IPS-NIHi7 (cell line): ENCODE results near the gene MAMLD1.

Experiments
- DNase-seq: peaks from one replicate; pipeline ENCODE4 v3.0.0; 2012; ENCODE audit warnings: mixed read lengths; ENCODE audit errors: extremely low spot score

Gene MAMLD1

DNA sequence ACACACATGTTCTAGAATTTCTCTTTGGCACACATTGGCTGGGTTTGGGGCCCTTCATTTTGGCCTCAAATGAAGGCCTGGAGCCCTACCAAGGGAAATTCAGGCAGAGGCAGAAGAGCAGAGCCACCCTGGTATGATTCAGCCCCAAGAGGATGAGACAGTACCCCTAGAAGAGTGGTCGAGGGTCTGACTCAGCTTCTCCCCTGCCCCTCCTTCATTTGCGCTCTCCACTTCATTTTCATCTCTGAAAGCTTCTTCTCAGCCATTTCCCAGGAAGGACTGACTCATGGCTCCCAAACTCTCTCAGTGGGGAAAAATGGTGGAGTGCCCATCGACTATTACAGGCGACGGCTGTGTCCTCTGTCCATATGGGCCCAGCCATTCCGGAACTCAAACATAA lies 43.5 kb downstream of the MAMLD1 start:
- DNase-seq: no peak

- no peak for DNase-seq
These were observed 44.9 kb downstream of the MAMLD1 start for GRCh38 chrX:150408007-150408406.

DNA sequence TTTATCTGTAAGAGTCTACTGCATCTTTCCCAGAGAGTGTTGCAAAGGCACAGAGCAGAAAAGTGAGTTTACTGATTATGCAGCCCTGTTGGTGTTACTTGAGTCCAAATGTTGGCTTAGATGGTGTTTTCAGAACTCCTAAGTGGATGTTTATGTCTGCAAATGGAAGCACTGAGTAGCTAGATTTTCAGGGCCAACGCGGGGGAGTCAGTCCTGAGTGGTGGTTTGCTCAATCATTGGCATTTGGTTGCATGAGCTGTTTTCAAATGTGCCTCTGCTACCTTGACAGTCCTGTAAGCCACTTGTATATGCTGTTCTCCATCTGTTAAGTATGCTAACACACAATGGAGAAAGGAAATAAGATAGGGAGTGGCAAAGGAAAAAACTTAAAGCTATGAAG lies 45.4 kb downstream of the MAMLD1 start:
- no peak for DNase-seq

GRCh38 chrX:150409486-150409885 lies 46.4 kb downstream of the MAMLD1 start:
- DNase-seq: no peak

GRCh38 chrX:150409964-150410363 lies 46.8 kb downstream of the MAMLD1 start:
- DNase-seq: no peak

DNA sequence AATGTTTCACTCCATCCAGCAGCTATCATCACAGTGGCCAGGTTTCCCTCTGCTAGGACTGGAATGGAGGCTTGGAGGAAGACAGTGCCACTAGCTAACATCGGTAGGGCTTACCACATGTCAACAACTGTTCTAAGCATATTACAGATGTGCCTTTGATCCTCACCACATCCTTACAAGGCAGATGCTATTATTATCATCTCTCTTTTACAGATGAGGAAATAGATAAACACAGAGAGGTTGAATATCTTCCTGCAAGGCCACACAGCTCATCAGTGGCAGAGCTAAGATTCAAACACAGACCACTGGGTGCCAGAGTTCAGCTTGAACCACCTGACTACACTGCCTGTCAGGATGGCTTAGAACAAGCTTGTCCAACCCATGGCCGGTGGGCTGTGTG lies 47.4 kb downstream of the MAMLD1 start:
- DNase-seq: no peak

DNA sequence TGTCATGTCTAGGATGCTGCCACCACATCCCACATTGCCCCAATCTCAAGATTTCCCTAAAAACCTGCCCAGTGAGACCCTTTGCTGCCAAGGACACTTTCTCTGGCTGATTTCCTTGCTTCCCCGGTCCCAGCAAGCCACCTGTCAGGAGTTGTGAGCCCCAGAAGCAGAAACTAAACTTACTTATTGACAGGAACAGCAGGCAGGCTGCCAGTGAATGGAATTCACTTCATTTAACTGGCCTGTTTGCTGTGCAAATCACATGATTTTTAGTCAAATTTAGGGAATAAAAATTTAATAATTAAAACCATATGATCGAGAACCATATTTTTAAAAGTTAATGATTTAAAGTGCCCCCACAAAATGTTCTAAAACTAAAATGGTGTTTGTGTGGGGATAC lies 48.5 kb downstream of the MAMLD1 start:
- no peak for DNase-seq

DNA sequence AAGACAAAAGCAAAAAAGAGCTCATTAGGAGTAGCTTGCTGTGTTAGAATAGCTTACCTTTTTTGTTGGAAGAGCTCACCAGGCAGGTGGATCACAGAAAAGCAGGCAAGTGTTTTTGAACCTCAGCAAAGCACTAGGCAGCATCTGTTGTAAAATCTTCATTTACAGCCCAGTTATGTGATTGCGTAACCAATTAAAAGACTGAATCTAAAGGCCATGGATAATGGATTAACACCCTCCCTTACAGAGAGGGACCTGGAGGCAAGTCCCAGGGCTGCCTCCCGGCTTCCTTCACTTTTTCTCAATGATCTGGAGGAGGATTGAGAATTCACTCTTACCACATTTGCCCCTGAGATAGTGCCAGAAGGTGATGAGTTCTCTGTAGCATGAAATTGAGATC lies 51.1 kb downstream of the MAMLD1 start:
- DNase-seq: no peak

- no peak for DNase-seq
These were observed 53.4 kb downstream of the MAMLD1 start for GRCh38 chrX:150416469-150416868.

GRCh38 chrX:150421816-150422215 lies 58.7 kb downstream of the MAMLD1 start:
- no peak for DNase-seq

DNA sequence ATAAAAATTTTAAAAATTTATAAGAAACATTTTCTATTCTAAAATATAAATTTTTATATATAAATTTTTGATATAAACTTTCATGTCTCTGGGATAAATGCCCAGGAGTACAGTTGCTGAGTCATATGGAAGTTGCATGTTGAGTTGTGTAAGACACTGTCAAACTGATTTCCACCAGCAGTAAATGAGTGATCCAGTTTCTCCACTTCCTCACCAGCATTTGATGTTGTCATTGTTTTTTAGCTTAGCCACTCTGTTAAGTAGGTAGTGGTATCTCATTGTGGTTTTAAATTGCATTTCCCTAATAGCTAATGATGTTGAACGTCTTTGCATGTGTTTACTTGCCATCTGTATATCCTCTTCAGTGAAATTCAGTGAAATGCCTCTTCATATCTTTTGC lies 66.5 kb downstream of the MAMLD1 start:
- DNase-seq: no peak

DNA sequence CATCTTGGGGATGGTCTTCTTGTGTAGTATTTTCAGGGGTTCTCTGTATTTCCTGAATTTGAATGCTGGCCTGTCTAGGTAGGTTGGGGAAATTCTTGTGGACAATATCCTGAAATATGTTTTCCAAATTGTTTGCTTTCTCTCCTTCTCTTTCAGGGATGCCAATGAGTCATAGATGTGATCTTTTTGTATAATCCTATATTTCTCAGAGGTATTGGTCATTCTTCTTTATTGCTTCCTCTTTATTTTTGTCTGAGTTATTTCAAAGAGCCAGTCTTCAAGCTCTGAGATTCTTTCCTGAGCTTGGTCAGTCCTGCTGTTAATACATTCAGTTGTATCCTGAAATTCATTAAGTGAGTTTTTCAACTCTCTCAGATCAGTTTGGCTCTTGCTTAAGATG lies 73.1 kb downstream of the MAMLD1 start:
- DNase-seq: no peak

- no peak for DNase-seq
These were observed 75.0 kb downstream of the MAMLD1 start for GRCh38 chrX:150438165-150438564.

DNA sequence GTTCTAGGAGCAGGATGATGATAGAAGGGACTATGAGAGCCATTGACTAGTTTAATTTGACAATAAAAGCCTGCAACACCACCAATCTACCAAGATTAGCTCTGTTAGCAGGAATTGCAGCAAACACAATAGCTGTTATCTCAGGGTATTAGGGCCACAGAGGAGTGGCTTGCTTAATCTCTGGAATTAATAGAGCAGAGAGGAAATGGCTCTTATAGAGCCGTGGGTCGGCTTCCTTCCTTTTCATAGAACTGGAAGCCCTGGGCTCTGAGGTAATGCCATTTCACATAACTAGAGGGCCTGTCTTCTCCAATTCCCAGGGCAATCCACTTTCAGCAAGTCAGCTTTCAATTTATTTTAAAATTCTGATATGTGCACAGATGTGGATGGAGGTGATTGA lies 83.0 kb downstream of the MAMLD1 start:
- DNase-seq: peak; percentile 7

DNA sequence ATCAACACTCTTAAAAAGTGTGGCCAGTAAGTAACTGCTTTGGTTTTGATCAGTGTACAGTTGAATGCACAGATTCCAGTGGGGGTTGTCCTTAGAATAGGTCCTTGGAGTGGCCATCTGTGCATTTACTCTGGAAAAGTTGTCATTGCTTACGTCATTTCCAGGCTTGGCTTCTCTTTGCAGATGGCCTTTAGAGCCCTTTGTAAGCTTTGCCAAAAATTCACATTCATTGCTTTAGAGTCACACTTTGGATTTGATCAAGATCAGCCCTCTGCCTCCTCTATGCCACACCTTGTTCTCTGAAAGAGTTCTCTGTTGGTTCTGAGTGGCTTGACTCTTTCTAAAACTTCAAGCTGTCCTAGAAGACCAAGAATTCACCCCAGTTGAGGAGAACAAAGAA lies 83.9 kb downstream of the MAMLD1 start:
- no peak for DNase-seq

DNA sequence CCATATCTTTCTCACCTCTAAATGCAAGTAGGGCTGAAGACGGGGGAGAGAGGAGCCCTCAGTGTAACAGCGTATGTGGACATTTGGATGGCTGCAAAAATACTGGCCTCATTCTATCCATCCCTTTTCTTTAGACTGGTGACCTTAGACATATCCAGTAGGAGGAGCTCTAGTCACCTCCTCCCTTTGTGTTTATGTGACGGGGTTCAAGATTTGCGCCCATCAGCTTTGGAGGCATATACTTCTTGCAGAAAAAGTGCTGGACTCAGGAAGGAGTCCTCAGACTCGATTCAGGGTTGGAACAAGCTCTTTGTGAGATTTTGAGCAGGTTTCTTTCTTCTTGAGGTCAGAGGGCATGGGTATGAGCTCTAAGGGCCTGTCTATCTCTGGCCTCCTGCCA lies 86.2 kb downstream of the MAMLD1 start:
- DNase-seq: peak; percentile 29

DNA sequence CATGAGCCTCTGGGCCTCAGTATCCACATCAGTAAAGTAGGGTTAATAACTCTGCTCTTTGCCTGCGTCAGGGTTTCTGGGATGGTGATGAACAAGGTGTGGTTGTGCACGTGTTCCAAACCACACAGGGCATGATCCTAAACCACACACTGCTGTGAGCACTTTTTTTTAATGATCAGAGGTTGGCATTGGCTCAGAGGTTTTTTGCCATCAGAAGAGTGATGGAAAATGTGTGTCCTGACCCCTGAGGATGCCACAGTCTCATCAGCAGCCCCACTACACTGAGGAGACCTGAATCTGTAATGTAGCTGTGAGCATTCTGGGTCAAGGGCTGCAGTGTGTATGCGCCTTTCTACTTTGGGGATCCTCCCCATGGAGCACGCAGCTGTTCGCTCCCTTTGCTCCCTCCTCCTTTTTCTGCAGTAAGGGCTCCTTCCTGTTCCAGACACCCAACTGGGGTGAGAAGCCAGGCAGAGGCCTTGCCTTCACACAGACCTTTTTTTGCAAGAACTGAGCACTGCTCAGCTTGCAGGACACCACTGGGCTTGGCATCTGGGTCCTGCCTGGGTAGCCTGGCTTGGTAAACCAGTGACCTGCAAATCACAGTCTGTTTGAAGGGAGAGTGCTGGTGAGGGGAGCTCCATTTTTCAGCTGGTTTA lies 87.5 kb downstream of the MAMLD1 start:
- DNase-seq: peak; percentile 8

- no peak for DNase-seq
These were observed 88.8 kb downstream of the MAMLD1 start for GRCh38 chrX:150451953-150452352.

DNA sequence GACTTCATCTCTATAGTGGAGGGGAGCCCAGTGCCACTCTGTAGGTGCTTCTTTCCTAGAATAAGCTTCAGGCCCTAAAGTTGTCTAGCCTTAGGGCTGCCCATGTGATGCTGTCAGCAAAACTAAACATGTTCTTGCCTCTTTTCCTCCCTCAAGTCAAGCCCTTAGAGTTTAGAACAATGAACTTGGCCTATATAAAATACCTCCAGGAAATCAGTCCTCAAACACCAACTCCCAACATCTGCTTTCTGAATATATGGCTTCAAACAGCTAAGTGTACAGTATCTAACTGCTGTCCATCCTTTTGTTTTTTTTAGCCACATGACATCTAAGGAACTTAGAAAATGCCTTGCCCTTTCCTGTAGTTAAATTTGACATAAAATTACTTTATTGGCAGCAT lies 91.0 kb downstream of the MAMLD1 start:
- no peak for DNase-seq

DNA sequence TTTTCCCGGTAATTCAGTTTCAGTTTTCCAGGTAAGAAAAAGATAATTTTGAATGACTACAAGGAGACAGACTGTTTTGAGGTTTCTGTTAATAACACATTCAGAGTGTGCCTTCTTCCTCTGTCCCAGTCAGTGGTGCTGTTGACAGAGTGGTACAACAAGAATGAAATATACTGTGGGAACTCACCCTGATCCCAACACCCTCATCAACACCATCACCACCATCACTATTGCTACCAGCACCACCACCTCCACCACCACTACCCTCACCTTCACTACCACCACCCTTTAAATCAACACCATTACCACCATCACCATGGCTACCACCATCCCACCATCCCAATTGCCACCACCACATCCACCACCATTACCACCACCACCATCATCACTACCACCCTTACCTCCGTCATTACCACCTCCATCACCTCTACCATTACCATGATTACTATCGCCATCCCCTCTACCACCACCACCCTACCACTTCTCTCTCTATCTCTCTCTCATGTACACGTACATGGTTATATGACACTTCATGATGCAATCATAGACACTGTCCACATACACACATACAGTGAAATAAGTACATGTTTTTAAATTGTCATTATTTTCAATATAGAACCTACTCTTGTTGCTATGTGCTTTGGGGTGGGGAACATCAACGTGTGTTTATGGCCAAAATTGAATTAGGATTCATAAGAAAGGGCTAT lies 91.5 kb downstream of the MAMLD1 start:
- DNase-seq: no peak

DNA sequence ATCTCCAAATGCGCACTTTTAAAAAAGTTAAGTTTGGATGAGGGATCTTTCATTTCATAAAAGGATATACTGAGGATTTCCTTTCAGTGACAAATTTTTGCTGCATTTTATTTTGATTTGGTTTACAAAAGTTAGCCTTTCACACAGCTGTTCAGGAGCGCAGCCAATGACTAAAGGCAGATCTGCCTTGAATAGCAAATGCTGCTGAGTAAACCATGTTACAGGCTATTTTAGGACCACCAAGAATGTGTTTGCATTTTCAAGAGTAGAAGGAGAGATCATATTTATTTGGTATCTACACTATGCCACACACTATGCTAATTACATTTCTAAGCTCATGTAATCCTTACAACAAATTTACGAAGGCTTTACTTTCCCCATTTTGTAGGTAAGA lies 92.1 kb downstream of the MAMLD1 start:
- DNase-seq: no peak

- DNase-seq: no peak
These were observed 93.3 kb downstream of the MAMLD1 start for GRCh38 chrX:150456466-150456865.

- DNase-seq: no peak
These were observed 93.8 kb downstream of the MAMLD1 start for GRCh38 chrX:150456941-150457340.

DNA sequence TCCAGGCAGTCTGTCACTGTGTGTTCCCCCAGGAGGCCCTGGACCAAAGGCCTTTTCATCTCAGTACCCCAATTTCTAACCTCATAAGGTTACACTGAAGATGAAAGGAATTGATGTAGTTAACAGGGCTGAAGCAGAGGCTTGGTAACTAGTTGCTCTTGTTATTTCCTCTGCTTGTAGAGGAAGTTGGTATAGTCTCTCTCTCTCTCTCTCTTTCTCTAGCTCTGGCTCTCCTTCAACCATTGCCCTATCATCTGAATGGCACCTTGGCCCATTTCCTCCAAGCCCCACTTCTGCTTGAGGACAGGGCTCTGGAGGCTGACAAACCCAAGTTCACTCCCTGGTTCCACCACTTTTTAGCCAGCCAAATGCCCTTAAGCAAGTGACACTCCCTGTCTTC lies 96.1 kb downstream of the MAMLD1 start:
- no peak for DNase-seq
